Muscle of back (tissue), 11 donors: ENCODE results near the gene ZCCHC14. TPM values are rescaled to one million over a fixed set of nuclear protein-coding genes. Genes with fewer than 3 reads are reported as not detected.
A peak's percentile ranks its signal among the peaks of the same experiment; 100 is the strongest.
"Not testable (repeated sequence)": the region's sequence is repeated elsewhere in the genome, so short reads cannot be mapped to it uniquely, and the experiment has no call there.

Experiments
- DNase-seq, 3 donors: peaks; one replicate each; pipeline versions ENCODE4 v3.0.0 to v3.0.0-alpha.2; 2013
- polyA plus RNA-seq, 10 donors: library from polyadenylated mRNA; unstranded; fragments of 120-200 nt; gene quantifications; one replicate each; pipeline ENCODE4 v1.2.1, GENCODE V29; 2013; ENCODE audit not compliant: insufficient read length in 10 of 10

Gene ZCCHC14
- polyA plus RNA-seq, 10 donors: 16.0 to 22.1 (median 18.1) TPM

GRCh38 chr16:87525352-87525751 is 32.5 kb upstream of the ZCCHC14 start:
- DNase-seq: no peak

- DNase-seq: no peak
These were observed 31.6 kb upstream of the ZCCHC14 start for GRCh38 chr16:87524407-87524806.

GRCh38 chr16:87523605-87524004 is 30.8 kb upstream of the ZCCHC14 start:
- not testable (repeated sequence) for DNase-seq

GRCh38 chr16:87521764-87522163 is 28.9 kb upstream of the ZCCHC14 start:
- not testable (repeated sequence) for DNase-seq

- DNase-seq: not testable (repeated sequence)
These were observed 26.3 kb upstream of the ZCCHC14 start for GRCh38 chr16:87519170-87519569.

- DNase-seq: not testable (repeated sequence)
These were observed 25.7 kb upstream of the ZCCHC14 start for GRCh38 chr16:87518430-87519051.

- DNase-seq: not testable (repeated sequence)
These were observed 25.0 kb upstream of the ZCCHC14 start for GRCh38 chr16:87517610-87518429.

- DNase-seq: no peak
These were observed 23.5 kb upstream of the ZCCHC14 start for GRCh38 chr16:87516361-87516760.

GRCh38 chr16:87515475-87516330 is 22.9 kb upstream of the ZCCHC14 start:
- peak in 1 of 3 donors; percentile 26 for DNase-seq

GRCh38 chr16:87509778-87510177 is 17.0 kb upstream of the ZCCHC14 start:
- not testable (repeated sequence) for DNase-seq

GRCh38 chr16:87507351-87508069 is 14.7 kb upstream of the ZCCHC14 start:
- peak in 1 of 3 donors; percentile 35 for DNase-seq

- DNase-seq: no peak
These were observed 13.9 kb upstream of the ZCCHC14 start for GRCh38 chr16:87506423-87507350.

- DNase-seq: no peak
These were observed 13.0 kb upstream of the ZCCHC14 start for GRCh38 chr16:87505834-87506233.

- not testable (repeated sequence) for DNase-seq
These were observed 10.6 kb upstream of the ZCCHC14 start for GRCh38 chr16:87503232-87503937.

- DNase-seq: no peak
These were observed 9.6 kb upstream of the ZCCHC14 start for GRCh38 chr16:87502308-87502969.

- DNase-seq: no peak
These were observed 8.3 kb upstream of the ZCCHC14 start for GRCh38 chr16:87501117-87501516.

GRCh38 chr16:87499189-87499486 is 6.3 kb upstream of the ZCCHC14 start:
- peak in 1 of 3 donors; percentile 74 for DNase-seq

GRCh38 chr16:87498324-87499188 is 5.7 kb upstream of the ZCCHC14 start:
- DNase-seq: no peak
